Common myeloid progenitor, CD34-positive (primary cell): Measurements from ENCODE around the gene RBM38.

Experiments used
- CTCF ChIA-PET: fragments of 350-600 bp; sonication (Branson Sonifier 250); formaldehyde crosslinking; loops from one replicate; lab custom pipeline; 2021; ENCODE audit warnings: antibody characterized with exemption; lab: Charles Lee
- POLR2A ChIA-PET: fragments of 350-600 bp; sonication (Branson Sonifier 250); formaldehyde crosslinking; loops from one replicate; lab custom pipeline; 2021; ENCODE audit warnings: antibody characterized with exemption; lab: Charles Lee
- DNase-seq, 3 donors: peaks; one replicate each; pipeline versions ENCODE4 v3.0.0 to v3.0.0-alpha.2; 2013
- H3K27ac ChIP-seq, 2 experiments: 1 replicate in 1 of 2; 2 replicates in 1 of 2; pipeline ENCODE4 v1.7.0; 2013; ENCODE audit warnings: inconsistent platforms in 2 of 2, low read length in 2 of 2, mild to moderate bottlenecking in 2 of 2, low read depth in 1 of 2, moderate library complexity in 1 of 2; ENCODE audit not compliant: severe bottlenecking in 2 of 2, insufficient read depth in 1 of 2, poor library complexity in 1 of 2
- H3K27me3 ChIP-seq, 5 experiments: replicated peaks in 2 of 5; 1 replicate in 3 of 5; 2 replicates in 2 of 5; pipeline versions ENCODE4 v1.6.1 to v1.7.0; 2013; ENCODE audit warnings: low read length in 4 of 5, mild to moderate bottlenecking in 2 of 5, moderate library complexity in 2 of 5, inconsistent platforms in 1 of 5; ENCODE audit not compliant: insufficient read depth in 5 of 5, control insufficient read depth in 4 of 5
- H3K36me3 ChIP-seq, 4 experiments: 1 replicate in 2 of 4; 2 replicates in 2 of 4; pipeline versions ENCODE4 v1.6.1 to v1.7.0; 2013; ENCODE audit warnings: low read length in 3 of 4, control low read depth in 1 of 4, mild to moderate bottlenecking in 1 of 4; ENCODE audit not compliant: control insufficient read depth in 4 of 4, insufficient read depth in 4 of 4
- H3K4me1 ChIP-seq, 4 experiments: 1 replicate in 3 of 4; 2 replicates in 1 of 4; pipeline versions ENCODE4 v1.6.1 to v1.7.1; 2013; ENCODE audit warnings: low read length in 3 of 4, mild to moderate bottlenecking in 3 of 4, control low read depth in 1 of 4, inconsistent platforms in 1 of 4, moderate library complexity in 1 of 4; ENCODE audit not compliant: control insufficient read depth in 4 of 4, insufficient read depth in 4 of 4; ENCODE audit errors: control extremely low read depth in 1 of 4
- H3K4me3 ChIP-seq, 7 experiments: 1 replicate in 4 of 7; 2 replicates in 3 of 7; pipeline versions ENCODE4 v1.5.1 to v1.7.0; 2013; ENCODE audit warnings: mild to moderate bottlenecking in 7 of 7, low read length in 6 of 7, moderate library complexity in 6 of 7, inconsistent platforms in 2 of 7, low read depth in 2 of 7, control low read depth in 1 of 7; ENCODE audit not compliant: insufficient read depth in 4 of 7, control insufficient read depth in 1 of 7; ENCODE audit errors: extremely low read depth in 1 of 7
- H3K9me3 ChIP-seq, 5 experiments: 1 replicate in 4 of 5; 2 replicates in 1 of 5; pipeline versions ENCODE4 v1.6.1 to v1.7.1; 2013; ENCODE audit warnings: low read length in 4 of 5, mild to moderate bottlenecking in 2 of 5, inconsistent platforms in 1 of 5, low read depth in 1 of 5, moderate library complexity in 1 of 5; ENCODE audit not compliant: control insufficient read depth in 4 of 5, insufficient read depth in 2 of 5; ENCODE audit errors: control extremely low read depth in 1 of 5
- WGBS: methylation state at CpG from one replicate; pipeline ENCODE4 v1.1.5; 2013; ENCODE audit not compliant: insufficient coverage; 5-methylcytosine and 5-hydroxymethylcytosine counted together

The RBM38 gene

DNA sequence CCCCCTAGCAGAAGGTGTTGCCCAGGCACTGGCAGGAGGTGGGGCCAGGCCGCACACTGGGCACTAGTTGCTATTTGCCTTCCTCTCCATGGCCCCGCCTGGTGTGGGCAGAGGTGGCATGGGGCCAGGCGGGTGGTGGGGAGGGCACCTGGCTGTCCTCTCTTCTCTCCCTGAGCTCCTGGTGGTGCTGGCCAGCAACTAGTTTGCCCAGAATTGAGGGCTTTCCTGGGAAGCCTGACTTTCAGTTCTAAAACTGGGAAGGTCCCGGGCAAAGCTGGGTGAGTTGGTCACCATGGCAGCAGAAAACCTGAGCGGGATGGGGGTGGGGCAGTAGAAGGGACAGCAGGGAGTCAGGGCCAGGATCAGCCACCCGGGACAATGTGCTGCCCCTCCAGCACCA, 48.2 kb downstream of the RBM38 start:
- ChIA-PET CTCF (interaction anchor here (1.2 to 1.5 kb wide), 4 partner anchors 10 to 59 kb away, joined by 3 to 5 read pairs (median 4); no protein-coding TSS in a partner anchor), POLR2A (no interaction called here)
- Histone ChIP-seq H3K9me3 (peaks cover 0 to 6% (median 0%) of the 10 kb centered on the region in 5 experiments), H3K36me3 (no peaks in the 10 kb centered on the region), H3K27me3 (no peaks in the 10 kb centered on the region), H3K4me1 (peaks cover 4 to 21% (median 17%) of the 10 kb centered on the region in 4 experiments), H3K27ac (no peak overlapping the region), H3K4me3 (no peak overlapping the region)
- WGBS: 79% methylated on average over 3 of the region's 6 CpGs
- DNase-seq: peak in 2 of 3 donors; percentile 47 to 55

DNA sequence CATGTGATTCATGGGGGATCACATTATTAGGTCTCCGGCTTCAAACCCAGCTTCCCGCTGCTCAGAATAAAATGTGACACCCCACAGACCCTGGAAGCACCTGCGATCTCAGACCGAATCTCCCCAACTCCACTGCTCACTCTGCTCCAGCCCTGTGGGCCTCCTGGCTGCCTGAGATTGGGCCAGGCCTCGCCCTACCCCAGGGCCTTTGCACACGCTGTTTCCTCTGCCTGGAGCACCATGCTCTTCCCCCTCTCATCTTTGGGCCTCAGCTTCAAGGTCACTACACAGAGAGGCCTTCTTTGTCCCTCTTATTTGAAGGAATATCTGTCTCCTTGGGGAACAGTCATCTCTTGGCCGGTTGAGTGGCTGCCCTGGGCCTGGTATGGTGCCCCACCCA, 48.8 kb downstream of the RBM38 start:
- ChIA-PET POLR2A (no interaction called here), CTCF (interaction anchor here (0.9 to 1.3 kb wide), 4 partner anchors 18 to 59 kb away, joined by 3 read pairs; no protein-coding TSS in a partner anchor)
- no peaks in the 10 kb centered on the region for H3K36me3 ChIP-seq
- H3K27ac ChIP-seq: no peak overlapping the region
- H3K4me3 ChIP-seq: no peak overlapping the region
- no peak for DNase-seq
- H3K4me1 ChIP-seq: peaks cover 4 to 16% (median 14%) of the 10 kb centered on the region in 4 experiments
- 98% methylated on average over 6 of the region's 7 CpGs for WGBS
- peaks cover 0 to 6% (median 0%) of the 10 kb centered on the region in 5 experiments for H3K9me3 ChIP-seq
- H3K27me3 ChIP-seq: no peaks in the 10 kb centered on the region

DNA sequence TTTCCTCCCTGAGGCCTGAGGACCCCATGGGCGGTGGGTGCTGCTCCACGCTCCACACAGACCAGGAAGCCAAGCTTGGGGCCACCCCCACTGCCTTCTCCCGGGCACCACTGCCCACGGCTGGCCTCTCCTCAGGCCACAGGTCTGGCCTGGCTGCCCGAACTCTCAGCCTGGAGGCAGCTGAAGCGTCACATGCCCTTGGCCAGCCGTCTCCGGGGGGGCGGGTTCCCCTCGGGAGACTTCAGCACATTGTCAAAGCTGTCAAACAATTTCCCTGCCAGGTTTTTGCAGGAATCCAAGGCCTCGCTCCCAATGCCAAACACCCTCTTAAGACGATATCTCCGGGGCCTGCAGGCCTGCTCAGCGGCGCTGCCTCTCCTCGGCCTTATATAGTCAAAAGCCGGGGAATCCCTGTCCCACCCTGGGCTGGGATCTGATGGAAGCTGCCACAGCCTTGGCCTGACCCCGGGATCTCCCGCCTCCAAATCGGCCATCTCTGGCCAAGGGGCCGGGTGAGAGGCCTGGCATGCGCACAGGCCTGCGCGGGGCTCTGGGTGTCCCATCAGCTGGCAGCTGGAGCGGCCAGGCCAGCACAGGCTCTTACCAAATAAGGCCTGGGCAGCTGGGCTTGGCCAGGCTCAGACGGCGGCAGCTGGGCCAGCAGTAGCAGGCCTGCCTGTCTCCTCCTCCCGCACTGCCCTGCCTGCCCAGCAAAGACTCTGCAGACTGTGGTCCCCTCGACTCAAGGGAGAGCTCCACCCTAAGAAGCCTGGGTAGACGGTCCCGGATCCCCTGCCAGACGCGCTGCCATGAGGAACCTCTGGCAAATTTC, 49.7 kb downstream of the RBM38 start:
- POLR2A ChIA-PET: interaction anchor here (0.6 kb wide), 1 partner anchor 33 kb away, joined by 3 read pairs; no protein-coding TSS in a partner anchor
- Histone ChIP-seq H3K4me3 (no peak overlapping the region), H3K27me3 (no peaks in the 10 kb centered on the region), H3K9me3 (peaks cover 0 to 6% (median 0%) of the 10 kb centered on the region in 5 experiments), H3K27ac (no peak overlapping the region), H3K4me1 (peaks cover 0 to 8% (median 6%) of the 10 kb centered on the region in 4 experiments), H3K36me3 (no peaks in the 10 kb centered on the region)
- CTCF ChIA-PET: interaction anchor here (0.9 to 1.3 kb wide), 4 partner anchors 17 to 60 kb away, joined by 3 read pairs; no protein-coding TSS in a partner anchor
- no peak for DNase-seq
- 88% methylated on average over 32 of the region's 33 CpGs for WGBS

GRCh38 chr20:57441510-57442154, 50.4 kb downstream of the RBM38 start:
- no peak for DNase-seq
- H3K9me3 ChIP-seq: peaks cover 0 to 6% (median 0%) of the 10 kb centered on the region in 5 experiments
- no peaks in the 10 kb centered on the region for H3K36me3 ChIP-seq
- peaks cover 0 to 4% (median 1%) of the 10 kb centered on the region in 4 experiments for H3K4me1 ChIP-seq
- ChIA-PET CTCF (no interaction called here), POLR2A (no interaction called here)
- no peaks in the 10 kb centered on the region for H3K27me3 ChIP-seq
- H3K27ac ChIP-seq: no peak overlapping the region
- no peak overlapping the region for H3K4me3 ChIP-seq
- WGBS: 96% methylated on average over 16 of the region's 16 CpGs

DNA sequence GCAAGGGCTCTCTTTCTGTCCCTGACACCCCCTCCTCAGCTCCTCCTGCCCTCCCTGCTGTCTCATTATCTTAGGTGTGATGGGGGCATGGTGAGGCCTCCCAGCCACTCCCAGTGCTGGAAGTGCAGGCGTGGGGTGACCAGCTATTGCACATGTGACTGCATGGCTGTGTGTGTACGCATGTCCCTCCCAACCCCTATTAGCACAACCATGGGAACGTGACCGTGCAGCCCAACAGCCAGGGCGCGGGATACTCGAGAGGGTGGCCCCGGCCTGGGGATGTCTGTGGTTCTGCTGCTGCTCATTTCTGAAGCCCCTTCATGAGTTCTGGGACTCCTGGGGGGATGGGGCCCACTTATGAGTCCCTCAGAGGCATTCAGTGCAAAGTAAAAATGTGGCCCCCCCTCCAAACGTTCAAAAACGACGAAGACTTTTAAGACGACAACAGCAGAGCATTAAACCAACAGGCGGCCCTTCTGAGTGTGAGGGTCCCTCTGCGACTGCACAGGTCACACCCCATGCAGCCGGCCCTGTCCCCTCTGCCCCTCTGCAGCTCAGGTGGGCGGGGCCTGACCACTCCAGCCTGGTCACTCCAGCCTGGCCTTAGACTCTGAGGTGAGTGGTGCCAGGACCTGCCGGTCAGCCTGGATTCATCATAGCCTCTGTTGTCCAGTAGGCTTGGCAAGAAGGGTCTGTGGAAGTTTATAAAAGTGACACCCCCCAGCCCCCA, 51.1 kb downstream of the RBM38 start:
- ChIA-PET POLR2A (interaction anchor here (0.6 kb wide), 1 partner anchor 1204 kb away, joined by 4 read pairs; no protein-coding TSS in a partner anchor), CTCF (interaction anchor here (1.1 to 5.8 kb wide), 3 partner anchors 8 to 28 kb away, joined by 3 to 33 read pairs (median 3); no protein-coding TSS in a partner anchor)
- peaks cover 0 to 4% (median 0%) of the 10 kb centered on the region in 5 experiments for H3K9me3 ChIP-seq
- H3K36me3 ChIP-seq: no peaks in the 10 kb centered on the region
- no peaks in the 10 kb centered on the region for H3K27me3 ChIP-seq
- H3K27ac ChIP-seq: no peak overlapping the region
- WGBS: 98% methylated on average over 17 of the region's 17 CpGs
- peaks cover 0 to 4% (median 1%) of the 10 kb centered on the region in 4 experiments for H3K4me1 ChIP-seq
- DNase-seq: no peak
- no peak overlapping the region for H3K4me3 ChIP-seq

DNA sequence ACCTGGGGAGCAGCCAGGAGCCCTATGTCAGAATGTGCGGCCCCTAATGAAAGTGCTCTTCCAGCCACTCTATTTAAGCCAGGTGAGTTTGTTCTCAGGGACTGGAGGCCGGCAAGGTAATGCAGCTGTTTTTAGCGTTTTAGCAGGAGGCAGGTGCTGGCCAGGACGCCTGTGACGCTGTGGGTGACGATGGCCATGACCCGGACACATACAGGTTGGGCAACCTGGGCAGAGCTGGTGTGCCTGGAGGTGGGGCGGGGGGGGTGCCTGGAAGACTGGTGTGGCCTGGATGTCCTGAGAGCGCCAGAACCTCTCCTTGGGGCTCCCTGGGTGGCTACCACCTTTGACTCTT, 51.7 kb downstream of the RBM38 start:
- H3K27me3 ChIP-seq: no peaks in the 10 kb centered on the region
- ChIA-PET POLR2A (no interaction called here), CTCF (interaction anchor here (1.1 to 5.8 kb wide), 3 partner anchors 8 to 28 kb away, joined by 3 to 33 read pairs (median 3); no protein-coding TSS in a partner anchor)
- no peaks in the 10 kb centered on the region for H3K36me3 ChIP-seq
- H3K9me3 ChIP-seq: no peaks in the 10 kb centered on the region
- H3K4me1 ChIP-seq: peaks cover 0 to 4% (median 1%) of the 10 kb centered on the region in 4 experiments
- no peak overlapping the region for H3K27ac ChIP-seq
- 91% methylated on average over 9 of the region's 9 CpGs for WGBS
- no peak for DNase-seq
- H3K4me3 ChIP-seq: no peak overlapping the region
